GM13976 (cell line): ENCODE results near the gene ING2.

Experiments
- DNase-seq: peaks from one replicate; pipeline ENCODE4 v3.0.0; 2012; ENCODE audit warnings: low spot score
- in situ Hi-C: fragments of 300-500 bp; cut with MboI; formaldehyde crosslinking; loops from one replicate; pipeline ENCODE4 v1.12.0; 2022; ENCODE audit warnings: low sequenced_read_pairs, mixed read lengths, inconsistent platforms; ENCODE audit not compliant: unreplicated experiment
- TF ChIP-seq, protein P1 (sequence below): IDR thresholded peaks from 2 replicates; pipeline ENCODE4 v1.5.1; 2012; ENCODE audit warnings: borderline replicate concordance, mild to moderate bottlenecking; ENCODE audit not compliant: insufficient read depth; ENCODE audit errors: extremely low read depth, missing control alignments, control extremely low read depth

ING2 gene

DNA sequence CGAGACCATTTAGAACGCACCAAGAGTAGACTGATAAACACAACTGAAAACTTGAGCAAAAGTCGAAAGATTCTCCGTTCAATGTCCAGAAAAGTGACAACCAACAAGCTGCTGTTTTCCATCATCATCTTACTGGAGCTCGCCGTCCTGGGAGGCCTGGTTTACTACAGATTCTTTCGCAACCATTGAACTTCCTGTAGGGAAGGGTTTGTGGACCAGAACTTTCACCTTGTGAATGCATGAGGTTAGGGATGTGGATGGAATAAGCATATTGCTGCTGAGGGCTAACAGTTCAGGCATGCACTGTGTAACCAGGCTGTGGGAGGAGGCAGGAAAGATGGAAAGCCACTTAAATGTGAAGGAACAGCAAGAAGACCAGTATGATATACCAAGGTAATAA, 20.9 kb upstream of the ING2 start:
- TF ChIP-seq, protein P1, sequence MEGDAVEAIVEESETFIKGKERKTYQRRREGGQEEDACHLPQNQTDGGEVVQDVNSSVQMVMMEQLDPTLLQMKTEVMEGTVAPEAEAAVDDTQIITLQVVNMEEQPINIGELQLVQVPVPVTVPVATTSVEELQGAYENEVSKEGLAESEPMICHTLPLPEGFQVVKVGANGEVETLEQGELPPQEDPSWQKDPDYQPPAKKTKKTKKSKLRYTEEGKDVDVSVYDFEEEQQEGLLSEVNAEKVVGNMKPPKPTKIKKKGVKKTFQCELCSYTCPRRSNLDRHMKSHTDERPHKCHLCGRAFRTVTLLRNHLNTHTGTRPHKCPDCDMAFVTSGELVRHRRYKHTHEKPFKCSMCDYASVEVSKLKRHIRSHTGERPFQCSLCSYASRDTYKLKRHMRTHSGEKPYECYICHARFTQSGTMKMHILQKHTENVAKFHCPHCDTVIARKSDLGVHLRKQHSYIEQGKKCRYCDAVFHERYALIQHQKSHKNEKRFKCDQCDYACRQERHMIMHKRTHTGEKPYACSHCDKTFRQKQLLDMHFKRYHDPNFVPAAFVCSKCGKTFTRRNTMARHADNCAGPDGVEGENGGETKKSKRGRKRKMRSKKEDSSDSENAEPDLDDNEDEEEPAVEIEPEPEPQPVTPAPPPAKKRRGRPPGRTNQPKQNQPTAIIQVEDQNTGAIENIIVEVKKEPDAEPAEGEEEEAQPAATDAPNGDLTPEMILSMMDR = no peak
- DNase-seq = no peak
- in situ Hi-C loops = no loop called here

DNA sequence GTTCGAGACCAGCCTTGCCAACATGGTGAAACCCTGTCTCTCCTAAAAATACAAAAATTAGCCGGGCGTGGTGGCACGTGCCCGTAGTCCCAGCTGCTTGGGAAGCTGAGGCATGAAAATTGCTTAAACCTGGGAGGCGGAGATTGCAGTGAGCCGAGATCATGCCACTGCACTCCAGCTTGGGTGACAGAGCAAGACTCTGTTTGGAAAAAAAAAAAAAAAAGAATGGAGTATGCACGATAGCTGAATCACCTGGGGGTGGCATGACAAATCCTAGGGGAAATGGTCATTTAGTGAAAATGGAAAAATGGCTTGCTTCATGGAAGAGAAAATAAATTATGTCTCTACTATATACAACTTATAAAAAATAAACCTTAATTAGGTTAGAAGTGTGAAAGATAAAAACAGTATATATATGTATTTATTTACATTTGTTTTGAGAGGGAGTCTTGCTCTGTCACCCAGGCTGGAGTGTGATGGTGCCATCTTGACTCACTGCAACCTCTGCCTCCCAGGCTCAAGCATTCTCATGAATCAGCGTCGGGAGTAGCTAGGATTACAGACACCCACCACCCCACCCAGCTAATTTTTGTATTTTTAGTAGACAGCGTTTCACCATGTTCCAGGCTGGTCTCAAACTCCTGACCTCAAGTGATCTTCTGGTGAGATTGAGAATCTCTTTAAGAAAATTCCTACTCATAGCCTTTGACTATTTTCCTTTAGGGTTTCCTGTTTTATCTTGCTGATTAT, 19.3 kb upstream of the ING2 start:
- DNase-seq = no peak
- in situ Hi-C loops = no loop called here
- TF ChIP-seq, protein P1 = no peak

DNA sequence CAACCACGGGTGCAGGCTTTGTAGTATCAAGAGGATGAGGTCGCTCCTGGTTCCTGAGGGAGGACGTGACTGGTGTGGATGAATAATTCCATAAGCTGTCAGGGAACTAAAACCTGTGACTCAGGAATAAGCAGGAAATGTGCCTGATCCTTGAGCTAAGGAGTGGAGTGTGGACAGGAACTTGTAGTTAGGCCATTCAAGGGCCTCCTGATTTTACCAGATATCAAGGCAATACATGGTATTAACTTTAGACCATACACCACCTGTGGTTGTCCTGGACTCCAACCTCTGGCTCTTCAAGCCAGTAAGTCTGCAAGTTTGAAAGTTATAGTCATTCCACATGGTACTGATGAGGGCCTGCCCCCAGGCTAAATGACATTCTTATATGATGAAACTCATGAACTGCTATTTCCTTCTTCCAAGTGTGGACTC, 12.1 kb upstream of the ING2 start:
- no peak for DNase-seq
- TF ChIP-seq, protein P1 = no peak
- in situ Hi-C loops = no loop called here

DNA sequence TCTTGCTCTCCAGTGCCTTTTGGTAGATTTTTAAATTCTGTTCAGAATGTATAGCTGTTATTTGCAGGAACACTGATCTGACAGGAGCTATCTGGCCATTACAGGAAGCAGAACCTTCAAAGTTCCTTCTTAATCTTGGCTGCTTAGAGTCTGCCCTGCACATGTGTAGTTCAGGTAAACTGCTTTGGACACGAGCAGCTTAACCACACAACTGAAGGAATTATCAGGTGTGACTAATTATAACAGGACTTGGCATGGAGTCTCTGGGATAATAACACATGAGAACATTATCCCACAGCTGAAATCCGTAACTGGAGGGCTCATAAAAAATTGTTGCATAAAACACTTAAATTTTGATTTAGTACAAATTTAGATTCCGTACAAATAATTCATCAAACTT, 11.6 kb upstream of the ING2 start:
- no peak for DNase-seq
- TF ChIP-seq, protein P1 = no peak
- in situ Hi-C loops = no loop called here

DNA sequence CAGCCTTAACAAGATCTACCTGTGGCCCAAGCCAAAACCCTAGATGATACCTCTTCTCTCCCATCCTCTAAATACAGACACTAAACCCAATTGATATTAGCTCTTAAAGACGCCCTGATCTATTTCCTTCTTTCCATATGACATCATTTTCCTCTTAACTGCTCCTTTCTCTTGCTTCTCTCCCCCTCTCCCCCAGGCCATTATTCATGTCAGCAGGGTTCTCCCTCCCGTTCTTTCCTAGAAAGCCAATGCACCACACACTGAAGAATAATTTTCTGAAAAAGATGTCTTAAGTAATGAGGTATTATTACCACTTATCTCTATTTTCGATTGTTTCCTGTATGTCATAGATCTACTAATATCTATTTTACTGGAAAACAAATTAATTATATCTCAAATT, 9.7 kb upstream of the ING2 start:
- DNase-seq = no peak
- in situ Hi-C loops = no loop called here
- TF ChIP-seq, protein P1 = no peak

DNA sequence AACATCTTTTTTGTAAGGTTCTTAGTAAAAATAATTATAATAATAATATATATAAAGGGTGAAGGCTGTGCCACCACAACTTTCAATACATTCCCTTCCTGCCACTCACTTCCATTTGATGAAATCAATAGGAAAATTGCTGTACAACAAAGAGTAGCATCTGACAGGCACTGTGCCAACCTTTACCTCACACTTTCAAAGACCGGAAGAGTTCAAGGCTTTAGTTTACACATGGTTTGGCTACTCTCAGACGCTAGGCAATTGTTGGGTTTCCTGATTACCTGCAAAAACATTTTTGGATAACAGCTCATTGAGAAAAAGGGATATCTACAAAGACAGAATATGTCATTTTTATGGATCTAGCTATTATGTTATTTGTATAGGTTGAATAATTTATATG, 5.5 kb upstream of the ING2 start:
- in situ Hi-C loops = no loop called here
- no peak for DNase-seq
- TF ChIP-seq, protein P1 = no peak
